Dedifferentiated amniotic fluid mesenchymal stem cell (primary cell): ENCODE measurements around the gene LITAF.
"Not testable (repeated sequence)": the region's sequence is repeated elsewhere in the genome, so short reads cannot be mapped to it uniquely, and the experiment has no call there.

Source experiments
- DNase-seq: peaks from one replicate; pipeline ENCODE4 v3.0.0-alpha.2; 2016; ENCODE audit errors: extremely low spot score

The LITAF gene

GRCh38 chr16:11597235-11598095 lies 10.7 kb upstream of the LITAF start:
- DNase-seq, result no peak

GRCh38 chr16:11596572-11597226 lies 10.0 kb upstream of the LITAF start:
- no peak for DNase-seq

DNA sequence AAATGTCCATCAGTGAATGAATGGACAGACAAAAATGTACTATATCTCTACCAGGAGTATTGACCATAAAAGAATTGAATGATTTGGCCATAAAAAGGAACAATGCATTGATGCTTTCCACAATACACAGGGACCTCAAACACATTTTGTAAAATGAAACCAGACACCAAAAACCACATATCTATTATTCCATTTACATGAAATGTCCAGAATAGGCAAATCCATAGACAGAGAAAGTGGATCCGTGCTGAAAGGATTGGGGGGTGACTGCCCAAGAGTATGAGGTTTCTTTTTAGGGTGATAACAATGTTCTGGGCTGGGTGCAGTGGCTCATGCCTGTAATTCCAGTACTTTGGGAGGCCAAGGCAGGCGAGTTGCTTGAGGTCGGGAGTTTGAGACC lies 6.9 kb upstream of the LITAF start:
- DNase-seq, result no peak

DNA sequence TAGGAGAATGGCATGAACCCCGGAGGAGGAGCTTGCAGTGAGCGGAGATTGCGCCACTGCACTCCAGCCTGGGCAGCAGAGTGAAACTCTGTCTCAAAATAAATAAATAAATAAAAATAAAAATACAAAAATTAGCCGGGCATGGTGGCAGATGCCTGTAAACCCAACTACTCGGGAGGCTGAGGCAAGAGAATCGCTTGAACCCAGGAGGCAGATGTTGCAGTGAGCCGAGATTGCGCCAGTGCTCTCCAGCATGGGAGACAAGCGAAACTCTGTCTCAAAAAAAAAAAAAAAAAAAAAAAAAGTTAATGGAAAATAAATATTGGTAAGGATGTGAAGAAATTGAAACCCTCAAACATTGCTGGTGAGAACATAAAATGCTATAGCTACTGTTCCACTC lies 6.4 kb upstream of the LITAF start:
- not testable (repeated sequence) for DNase-seq

DNA sequence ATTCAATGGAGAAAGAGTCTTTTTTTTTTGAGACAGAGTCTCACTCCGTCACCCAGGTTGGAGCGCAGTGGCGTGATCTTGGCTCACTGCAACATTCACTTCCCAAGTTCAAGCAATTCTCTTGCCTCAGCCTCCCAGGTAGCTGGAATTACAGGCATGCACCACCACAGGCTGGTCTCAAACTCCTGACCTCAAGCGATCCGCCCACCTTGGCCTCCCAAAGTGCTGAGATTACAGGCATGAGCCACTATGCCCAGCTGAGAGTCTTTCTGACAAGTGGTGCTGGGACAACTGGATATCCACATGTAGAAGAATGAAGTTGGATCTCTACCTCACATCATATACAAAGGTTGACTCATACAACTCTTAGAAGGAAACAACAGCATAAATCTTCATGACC lies 4.9 kb upstream of the LITAF start:
- not testable (repeated sequence) for DNase-seq

DNA sequence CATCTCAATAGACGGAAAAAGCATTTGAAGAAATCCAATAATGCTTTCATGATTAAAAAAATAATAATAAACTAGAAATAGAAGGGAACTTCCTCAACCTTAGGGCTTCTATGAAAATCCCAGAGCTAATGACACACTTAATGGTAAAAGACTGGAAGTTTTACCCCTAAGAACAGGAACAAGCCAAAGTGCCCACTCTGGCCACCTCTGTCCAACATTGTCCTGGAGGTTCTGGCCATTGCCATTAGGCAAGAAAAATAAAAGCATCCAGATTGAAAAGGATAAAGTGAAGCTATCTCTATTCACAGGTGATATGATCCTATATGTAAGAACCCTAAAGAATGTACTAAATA lies 2.5 kb upstream of the LITAF start:
- DNase-seq, result no peak

DNA sequence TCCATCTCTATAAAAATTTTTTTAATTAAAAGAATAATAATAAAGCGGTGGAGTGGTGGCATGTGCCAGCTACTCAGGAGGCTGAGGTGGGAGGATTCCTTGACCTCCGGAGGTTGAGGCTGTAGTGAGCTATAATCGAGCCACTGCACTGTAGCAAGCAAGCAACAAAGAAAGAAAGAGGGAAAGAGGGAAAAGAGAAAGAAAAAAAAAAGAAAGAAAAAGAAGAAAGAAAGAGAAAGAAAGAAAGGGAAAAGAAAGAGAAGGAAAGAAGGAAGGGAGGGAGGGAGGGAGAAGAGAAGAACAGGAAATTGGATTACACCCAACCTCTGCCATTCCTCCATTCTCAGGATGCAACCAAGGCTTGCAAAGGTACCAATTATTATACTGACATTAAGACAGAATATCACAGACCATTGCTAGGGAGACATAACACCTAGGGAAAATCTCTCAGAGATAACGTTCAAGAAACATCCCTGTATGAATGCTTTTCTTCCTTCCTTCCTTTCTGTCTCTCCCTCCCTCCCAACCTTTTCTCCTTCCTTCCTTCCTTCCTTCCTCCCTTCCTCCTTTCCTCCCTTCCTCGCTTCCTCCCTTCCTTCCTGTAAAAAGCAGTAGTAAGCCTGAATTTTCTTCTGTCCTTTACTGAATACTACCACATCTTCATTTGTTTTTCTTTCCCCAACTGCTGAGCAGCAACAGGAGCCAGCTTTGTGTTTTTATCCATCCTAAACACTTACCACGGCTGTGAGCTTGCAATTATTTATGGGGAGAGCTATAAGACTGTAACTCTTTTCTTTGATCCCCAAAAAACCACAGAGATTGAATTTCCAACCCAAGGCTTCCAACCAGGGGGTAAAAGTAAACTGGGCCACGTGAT lies 1.8 kb upstream of the LITAF start:
- DNase-seq, result no peak

- DNase-seq, result no peak
These were observed 1.0 kb upstream of the LITAF start for GRCh38 chr16:11587643-11588247.

GRCh38 chr16:11586378-11586855 lies 302 bp downstream of the LITAF start:
- DNase-seq, result no peak

- DNase-seq, result no peak
These were observed 1.0 kb downstream of the LITAF start for GRCh38 chr16:11585460-11586377.

DNA sequence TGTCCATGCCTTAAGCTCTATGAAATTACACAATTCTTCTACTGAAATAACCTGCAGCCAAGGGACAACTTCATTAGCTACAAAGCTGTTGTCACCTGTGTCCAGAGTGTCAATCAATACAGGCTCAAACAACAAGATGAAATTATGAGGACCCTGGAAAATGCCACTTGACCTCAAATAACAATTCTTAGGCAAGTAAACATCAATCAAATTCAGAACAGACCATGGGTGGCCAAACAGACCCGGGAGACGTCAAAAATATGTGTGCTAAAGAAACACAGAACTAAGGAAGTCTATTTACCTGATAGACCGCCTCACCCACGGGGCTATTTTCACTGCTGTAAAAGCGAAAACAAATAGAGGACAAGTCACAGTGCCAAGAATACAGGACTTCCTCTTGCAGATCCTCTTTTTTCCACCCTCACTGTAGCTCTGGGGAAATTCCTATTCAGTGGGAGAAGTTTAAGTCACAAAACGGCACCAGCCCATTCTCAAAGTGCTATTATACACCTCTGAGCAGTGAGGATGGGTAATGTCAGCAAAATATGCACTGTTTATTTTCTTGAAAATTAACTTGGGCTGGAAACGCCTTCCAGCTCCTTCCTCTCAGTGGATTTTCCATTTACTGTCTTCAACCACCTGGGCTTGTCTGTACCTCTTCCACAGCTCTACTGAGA lies 2.7 kb downstream of the LITAF start:
- DNase-seq, result no peak

- no peak for DNase-seq
These were observed 3.6 kb downstream of the LITAF start for GRCh38 chr16:11583166-11583565.

DNA sequence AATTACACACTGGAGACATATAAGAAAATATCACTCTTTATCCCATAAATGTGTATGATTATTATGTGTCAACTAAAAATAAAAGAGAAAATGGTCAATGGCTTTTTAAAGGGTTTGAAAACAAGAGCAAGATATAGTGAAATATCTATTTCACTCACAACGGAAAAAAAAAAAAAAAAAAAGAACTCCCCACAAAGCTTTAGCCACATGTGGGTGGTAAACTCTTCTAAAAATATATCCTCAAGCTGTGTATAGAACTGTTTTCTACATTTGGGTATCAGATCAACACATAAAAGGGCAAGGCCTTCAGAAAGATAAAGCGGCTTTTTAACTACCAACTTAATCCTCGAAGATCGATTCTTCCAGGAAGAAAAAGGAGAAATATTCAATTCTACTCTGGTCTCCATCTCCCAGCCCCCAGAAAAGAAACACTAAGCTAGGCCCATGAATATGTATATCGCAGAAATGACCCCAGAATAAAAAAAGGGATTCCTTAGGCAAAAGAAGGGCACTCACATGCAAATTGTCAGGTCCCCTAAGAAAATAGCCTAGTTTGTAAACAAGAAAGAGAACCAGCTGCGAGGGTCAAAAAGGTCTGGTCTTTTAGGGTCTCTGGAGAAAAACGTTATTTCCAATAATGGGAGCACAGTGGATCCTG lies 4.4 kb downstream of the LITAF start:
- no peak for DNase-seq

- no peak for DNase-seq
These were observed 5.0 kb downstream of the LITAF start for GRCh38 chr16:11581678-11582077.

DNA sequence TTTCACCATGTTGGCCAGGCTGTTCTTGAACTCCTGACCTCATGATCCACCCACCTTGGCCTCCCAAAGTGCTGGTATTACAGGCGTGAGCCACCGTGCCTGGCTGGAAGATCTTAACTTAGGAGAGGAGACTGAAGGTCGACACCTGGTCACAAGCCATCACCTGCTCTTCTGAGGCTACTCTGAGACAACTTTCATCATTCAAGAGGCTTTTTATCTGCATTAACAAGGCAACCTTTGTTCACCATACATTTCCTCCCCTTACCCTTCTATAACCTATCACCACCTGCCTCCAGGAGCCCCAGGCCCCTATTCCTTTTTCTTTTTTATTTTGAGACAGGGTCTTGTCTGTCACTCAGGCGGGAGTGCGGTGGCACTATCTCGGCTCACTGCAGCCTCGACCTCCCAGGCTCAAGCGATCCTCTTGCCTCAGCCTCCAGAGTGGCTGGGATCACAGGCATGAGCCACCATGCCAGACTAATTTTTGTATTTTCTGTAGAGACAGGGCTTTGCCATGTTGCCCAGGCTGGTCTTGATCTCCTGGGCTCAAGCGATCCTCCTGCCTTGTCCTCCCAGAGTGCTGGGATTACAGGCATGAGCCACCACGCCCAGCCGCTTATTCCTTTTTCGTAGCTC lies 6.2 kb downstream of the LITAF start:
- no peak for DNase-seq

- DNase-seq, result not testable (repeated sequence)
These were observed 9.4 kb downstream of the LITAF start for GRCh38 chr16:11577290-11577660.

GRCh38 chr16:11576427-11577289 lies 10.1 kb downstream of the LITAF start:
- DNase-seq, result no peak

DNA sequence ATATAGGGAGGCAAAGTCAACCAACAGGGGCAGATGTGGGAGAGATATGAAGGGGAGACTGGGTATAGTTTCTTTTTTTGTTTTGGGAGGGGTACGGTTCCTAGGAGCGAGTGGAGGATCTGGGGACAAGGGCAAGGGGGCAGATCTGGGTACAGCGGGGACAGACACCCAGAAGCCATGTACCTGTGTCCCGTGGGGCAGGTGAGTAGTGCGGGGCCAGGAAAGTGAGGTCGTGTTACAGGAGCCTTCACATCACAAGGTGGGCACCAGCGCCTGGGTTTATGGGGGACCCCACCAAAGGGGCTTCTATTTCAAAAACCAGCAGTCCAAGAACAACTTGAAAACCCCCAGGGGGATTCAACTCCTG lies 11.5 kb downstream of the LITAF start:
- no peak for DNase-seq
